ENCODE data around the gene CAMK2G. TPM values are rescaled to one million over a fixed set of nuclear protein-coding genes. Genes with fewer than 3 reads are reported as not detected.
A peak's percentile ranks its signal among the peaks of the same experiment; 100 is the strongest.

The CAMK2G gene
- total RNA-seq, 2 donors from 2014 or later = 20.9 to 21.7 TPM

DNA sequence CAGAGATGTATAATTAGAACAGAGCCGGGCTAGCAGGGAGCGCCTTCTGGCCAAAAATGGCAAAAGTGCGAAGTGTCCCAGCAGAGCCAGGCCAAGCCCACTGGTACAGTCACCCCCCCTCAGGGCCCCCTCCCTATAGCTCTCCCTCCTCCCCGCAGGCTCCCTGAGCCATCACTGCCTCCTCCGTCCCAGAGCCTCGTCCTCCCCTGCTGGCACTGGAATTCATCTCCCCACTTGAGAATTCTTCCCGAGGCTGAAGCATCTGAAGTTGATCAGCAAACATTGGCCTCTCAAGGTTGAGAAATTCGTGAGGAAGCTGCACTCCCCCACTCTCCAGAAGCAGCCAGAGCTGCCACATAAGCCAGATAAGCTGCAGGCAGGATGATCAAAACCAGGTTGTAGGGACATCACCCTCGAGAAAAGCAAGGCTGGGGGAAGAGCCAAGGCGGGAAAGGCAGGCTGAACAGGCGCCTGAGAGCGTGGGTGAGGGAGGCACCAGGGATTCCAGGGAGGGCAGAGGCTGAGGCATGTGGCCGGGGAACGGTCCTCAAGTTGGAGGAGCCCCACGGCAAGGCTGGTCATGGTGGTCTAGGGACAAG lies 23.4 kb downstream of the CAMK2G start:
- Histone ChIP-seq H3K4me1 (ENCODE audit: control insufficient read depth, insufficient read depth, low read length) (peaks cover 12% of the 10 kb centered on the region), H3K27me3 (ENCODE audit: control insufficient read depth, insufficient read depth, low read length, poor library complexity, severe bottlenecking) (no peaks in the 10 kb centered on the region), H3K9ac (ENCODE audit: extremely low read depth, low read length, poor library complexity, severe bottlenecking) (no peak overlapping the region), H3K27ac (ENCODE audit: low read depth, low read length) (no peak overlapping the region), H3K36me3 (ENCODE audit: control insufficient read depth, insufficient read depth, low read length) (peaks cover 52% of the 10 kb centered on the region), H3K4me3 (ENCODE audit: low read length) (no peak overlapping the region), H3K9me3 (ENCODE audit: control insufficient read depth, low read length) (no peaks in the 10 kb centered on the region)
- H3K4me3 Mint-ChIP-seq = no peak overlapping the region
- peaks cover 32% of the 10 kb centered on the region for H3K36me3 Mint-ChIP-seq (ENCODE audit: low read depth)
- WGBS, 2 experiments (ENCODE audit: insufficient coverage in 1 of 2, insufficient read length in 1 of 2) = 53 to 57% methylated on average over 3 to 15 of the region's 15 CpGs
- H3K9me3 Mint-ChIP-seq = no peaks in the 10 kb centered on the region
- peak overlapping the region; percentile 62 for H3K27ac Mint-ChIP-seq
- TF ChIP-seq, protein P1, sequence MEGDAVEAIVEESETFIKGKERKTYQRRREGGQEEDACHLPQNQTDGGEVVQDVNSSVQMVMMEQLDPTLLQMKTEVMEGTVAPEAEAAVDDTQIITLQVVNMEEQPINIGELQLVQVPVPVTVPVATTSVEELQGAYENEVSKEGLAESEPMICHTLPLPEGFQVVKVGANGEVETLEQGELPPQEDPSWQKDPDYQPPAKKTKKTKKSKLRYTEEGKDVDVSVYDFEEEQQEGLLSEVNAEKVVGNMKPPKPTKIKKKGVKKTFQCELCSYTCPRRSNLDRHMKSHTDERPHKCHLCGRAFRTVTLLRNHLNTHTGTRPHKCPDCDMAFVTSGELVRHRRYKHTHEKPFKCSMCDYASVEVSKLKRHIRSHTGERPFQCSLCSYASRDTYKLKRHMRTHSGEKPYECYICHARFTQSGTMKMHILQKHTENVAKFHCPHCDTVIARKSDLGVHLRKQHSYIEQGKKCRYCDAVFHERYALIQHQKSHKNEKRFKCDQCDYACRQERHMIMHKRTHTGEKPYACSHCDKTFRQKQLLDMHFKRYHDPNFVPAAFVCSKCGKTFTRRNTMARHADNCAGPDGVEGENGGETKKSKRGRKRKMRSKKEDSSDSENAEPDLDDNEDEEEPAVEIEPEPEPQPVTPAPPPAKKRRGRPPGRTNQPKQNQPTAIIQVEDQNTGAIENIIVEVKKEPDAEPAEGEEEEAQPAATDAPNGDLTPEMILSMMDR (conservative IDR thresholded peaks at IDR 0.05) = no peak
- peak; percentile 81 for DNase-seq
- peaks cover 12% of the 10 kb centered on the region for H3K4me1 Mint-ChIP-seq
- no peaks in the 10 kb centered on the region for H3K27me3 Mint-ChIP-seq (ENCODE audit: insufficient read depth)

DNA sequence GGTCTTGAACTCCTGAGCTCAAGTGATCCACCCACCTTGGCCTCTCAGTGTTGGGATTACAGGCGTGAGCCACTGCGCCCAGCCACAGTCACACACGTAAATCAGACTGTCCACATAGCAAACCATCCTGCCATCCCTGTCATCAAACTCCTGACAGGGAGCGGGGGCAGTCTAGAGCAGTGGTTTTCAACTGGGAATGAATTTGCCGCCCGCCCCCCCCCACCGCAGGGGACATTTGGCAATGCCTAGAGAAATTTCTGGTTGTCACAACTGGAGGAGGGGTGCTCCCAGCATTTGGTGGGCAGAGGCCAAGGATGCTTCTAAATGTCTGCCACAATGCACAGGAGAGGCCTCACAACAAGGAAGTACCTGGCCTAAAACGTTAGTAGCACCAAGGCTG lies 24.1 kb downstream of the CAMK2G start:
- 80 to 90% methylated on average over 2 to 8 of the region's 8 CpGs for WGBS, 2 experiments (ENCODE audit: insufficient coverage in 1 of 2, insufficient read length in 1 of 2)
- Mint-ChIP-seq H3K36me3 (ENCODE audit: low read depth) (peaks cover 35% of the 10 kb centered on the region), H3K4me1 (peaks cover 12% of the 10 kb centered on the region), H3K27ac (no peak overlapping the region), H3K4me3 (no peak overlapping the region), H3K9me3 (no peaks in the 10 kb centered on the region), H3K27me3 (ENCODE audit: insufficient read depth) (no peaks in the 10 kb centered on the region)
- Histone ChIP-seq H3K9me3 (ENCODE audit: control insufficient read depth, low read length) (no peaks in the 10 kb centered on the region), H3K27me3 (ENCODE audit: control insufficient read depth, insufficient read depth, low read length, poor library complexity, severe bottlenecking) (no peaks in the 10 kb centered on the region), H3K9ac (ENCODE audit: extremely low read depth, low read length, poor library complexity, severe bottlenecking) (no peak overlapping the region), H3K36me3 (ENCODE audit: control insufficient read depth, insufficient read depth, low read length) (peaks cover 55% of the 10 kb centered on the region), H3K4me1 (ENCODE audit: control insufficient read depth, insufficient read depth, low read length) (peaks cover 12% of the 10 kb centered on the region), H3K27ac (ENCODE audit: low read depth, low read length) (no peak overlapping the region), H3K4me3 (ENCODE audit: low read length) (no peak overlapping the region)
- TF ChIP-seq, protein P1 (conservative IDR thresholded peaks at IDR 0.05) = no peak
- DNase-seq = no peak

DNA sequence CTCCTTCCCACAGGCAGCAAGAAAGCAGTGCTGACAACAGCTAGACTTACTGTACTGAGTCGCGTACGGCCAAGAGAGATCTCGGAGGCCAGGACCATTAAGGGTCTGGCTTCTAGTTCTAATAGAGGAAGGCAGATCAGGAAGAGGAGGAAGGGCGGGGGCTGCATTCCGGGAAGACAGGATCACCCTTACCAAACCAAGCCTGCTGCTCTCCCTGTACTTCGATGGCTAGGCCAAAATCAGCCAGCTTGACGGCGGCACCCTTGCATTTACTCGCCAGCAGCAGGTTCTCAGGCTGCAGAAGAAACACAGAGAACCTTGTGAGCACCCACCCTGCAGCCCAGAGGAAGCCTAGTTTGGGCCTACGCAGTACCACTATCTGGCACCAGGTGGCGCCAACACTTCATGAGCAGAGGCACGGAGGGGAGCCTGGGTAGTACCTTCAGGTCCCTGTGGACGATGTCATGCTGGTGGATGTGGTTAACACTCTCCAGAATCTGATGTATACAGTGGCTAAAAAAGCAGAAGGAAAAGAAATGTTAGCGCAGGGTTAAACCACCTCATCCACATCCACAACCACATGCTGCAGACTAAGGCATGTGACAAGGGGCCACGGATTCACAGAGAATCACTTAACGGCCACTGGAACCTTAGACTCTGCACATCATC lies 25.4 kb downstream of the CAMK2G start:
- H3K27ac ChIP-seq (ENCODE audit: low read depth, low read length) = no peak overlapping the region
- WGBS, 2 experiments (ENCODE audit: insufficient coverage in 1 of 2, insufficient read length in 1 of 2) = 38 to 52% methylated on average over 4 to 17 of the region's 17 CpGs
- H3K36me3 ChIP-seq (ENCODE audit: control insufficient read depth, insufficient read depth, low read length) = peaks cover 61% of the 10 kb centered on the region
- DNase-seq = peak; percentile 97
- H3K4me3 Mint-ChIP-seq = no peak overlapping the region
- no peak overlapping the region for H3K27ac Mint-ChIP-seq
- H3K4me3 ChIP-seq (ENCODE audit: low read length) = no peak overlapping the region
- TF ChIP-seq, protein P1 (conservative IDR thresholded peaks at IDR 0.05) = peak; percentile 97
- H3K27me3 Mint-ChIP-seq (ENCODE audit: insufficient read depth) = no peaks in the 10 kb centered on the region
- no peaks in the 10 kb centered on the region for H3K27me3 ChIP-seq (ENCODE audit: control insufficient read depth, insufficient read depth, low read length, poor library complexity, severe bottlenecking)
- no peak overlapping the region for H3K9ac ChIP-seq (ENCODE audit: extremely low read depth, low read length, poor library complexity, severe bottlenecking)
- H3K9me3 Mint-ChIP-seq = no peaks in the 10 kb centered on the region
- peaks cover 12% of the 10 kb centered on the region for H3K4me1 Mint-ChIP-seq
- peaks cover 32% of the 10 kb centered on the region for H3K36me3 Mint-ChIP-seq (ENCODE audit: low read depth)
- peaks cover 12% of the 10 kb centered on the region for H3K4me1 ChIP-seq (ENCODE audit: control insufficient read depth, insufficient read depth, low read length)
- no peaks in the 10 kb centered on the region for H3K9me3 ChIP-seq (ENCODE audit: control insufficient read depth, low read length)

Data from endodermal cell (in vitro differentiated cells).